HG03520 (cell line): Measurements from ENCODE around the gene FMNL1.
A peak's percentile ranks its signal among the peaks of the same experiment; 100 is the strongest.
"Not testable (repeated sequence)": the region's sequence is repeated elsewhere in the genome, so short reads cannot be mapped to it uniquely, and the experiment has no call there.

Experiments used
- ATAC-seq: cut with Tn5 transposase; IDR thresholded peaks from one replicate; pipeline ENCODE4 v1.9.1; 2021; ENCODE audit warnings: mild to moderate bottlenecking, moderate library complexity; ENCODE audit not compliant: unreplicated experiment

FMNL1 gene

GRCh38 chr17:45234641-45235415, 13.1 kb downstream of the FMNL1 start:
- ATAC-seq, result no peak

DNA sequence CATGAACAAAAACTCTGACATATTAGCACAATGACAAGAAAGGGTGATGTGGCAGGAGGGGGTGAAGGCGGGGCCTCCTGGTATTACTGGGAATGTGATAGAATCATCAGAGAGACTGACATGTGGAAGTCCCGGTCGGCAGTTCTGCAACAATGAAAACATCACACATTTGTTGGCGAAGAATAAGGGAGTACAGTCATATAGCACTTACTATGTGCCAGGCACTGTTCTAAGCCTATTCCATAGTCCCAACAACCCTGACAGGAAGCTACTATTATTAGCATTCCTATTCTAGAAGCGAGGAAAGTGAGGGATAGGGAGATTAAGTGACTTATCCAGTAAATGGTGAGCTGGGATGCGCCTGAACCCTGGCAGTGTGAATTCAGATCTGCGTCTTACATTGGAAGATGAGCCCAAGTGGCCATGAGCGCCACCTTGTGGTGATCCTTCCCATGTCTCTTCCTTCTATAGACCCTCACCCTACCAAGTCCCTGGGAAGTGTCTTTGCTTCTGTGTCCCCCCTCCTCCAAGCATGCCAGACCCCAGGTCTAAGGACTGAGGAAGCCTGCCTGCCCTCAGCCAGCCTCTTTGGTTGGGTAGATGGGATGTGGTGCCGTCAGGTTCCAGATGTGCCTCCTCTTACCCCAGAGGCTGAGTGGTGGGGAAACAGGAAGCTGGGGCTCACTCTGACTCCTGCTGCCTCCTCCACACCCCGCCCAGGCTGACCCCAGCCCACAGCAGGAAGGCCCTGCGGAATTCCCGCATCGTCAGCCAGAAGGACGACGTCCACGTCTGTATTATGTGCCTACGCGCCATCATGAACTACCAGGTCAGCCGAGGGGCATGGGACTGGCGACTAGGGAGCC, 14.0 kb downstream of the FMNL1 start:
- no peak for ATAC-seq

- no peak for ATAC-seq
These were observed 14.6 kb downstream of the FMNL1 start for GRCh38 chr17:45236282-45236606.

DNA sequence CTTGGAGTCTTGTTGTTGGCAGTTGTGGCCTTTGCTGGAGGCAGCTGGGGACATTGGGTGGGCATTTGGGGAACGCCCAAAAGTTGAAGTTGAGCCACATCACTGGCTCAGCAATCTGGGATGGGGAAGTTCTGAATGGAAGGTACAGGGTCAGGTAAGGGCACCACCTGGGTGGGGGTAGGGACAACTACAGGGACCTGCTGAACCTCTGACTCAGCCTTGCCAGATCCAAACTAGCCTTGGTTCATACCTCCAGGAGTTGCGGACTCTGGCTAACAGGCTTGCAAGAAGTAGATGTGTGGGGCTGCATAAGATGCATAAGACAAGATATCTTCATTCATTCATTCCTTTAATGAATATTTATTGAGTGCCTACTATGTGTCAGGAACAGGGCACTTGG, 16.0 kb downstream of the FMNL1 start:
- no peak for ATAC-seq

DNA sequence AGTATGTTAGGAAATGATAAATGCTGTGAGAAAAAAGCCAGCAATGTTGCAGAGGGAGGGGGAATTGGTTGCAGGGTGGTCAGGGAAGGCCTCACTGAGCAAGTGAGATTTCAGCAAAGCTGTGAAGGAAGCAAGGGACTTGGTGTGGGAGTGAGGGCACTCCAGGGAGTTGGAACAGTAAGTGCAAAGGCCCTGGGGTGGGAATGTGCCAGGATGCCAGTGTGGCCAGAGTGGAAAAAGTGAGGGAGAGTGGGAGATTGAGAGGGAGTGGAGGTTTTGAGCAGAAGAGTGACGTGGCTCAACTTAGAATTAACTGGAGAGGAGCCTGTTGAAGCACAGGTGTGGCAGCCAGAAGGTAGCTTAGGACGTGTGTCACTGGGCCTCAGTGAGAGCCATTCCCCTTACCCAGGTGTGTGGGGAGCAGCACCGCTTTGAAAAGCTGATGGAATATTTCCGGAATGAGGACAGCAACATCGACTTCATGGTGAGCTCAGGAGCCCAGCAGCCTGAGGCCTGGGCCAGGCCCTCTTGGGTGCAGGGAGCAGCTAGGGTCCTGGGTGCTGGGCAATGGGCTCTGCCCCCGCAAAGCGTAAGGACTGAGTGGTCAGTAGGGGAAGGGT, 16.6 kb downstream of the FMNL1 start:
- no peak for ATAC-seq

DNA sequence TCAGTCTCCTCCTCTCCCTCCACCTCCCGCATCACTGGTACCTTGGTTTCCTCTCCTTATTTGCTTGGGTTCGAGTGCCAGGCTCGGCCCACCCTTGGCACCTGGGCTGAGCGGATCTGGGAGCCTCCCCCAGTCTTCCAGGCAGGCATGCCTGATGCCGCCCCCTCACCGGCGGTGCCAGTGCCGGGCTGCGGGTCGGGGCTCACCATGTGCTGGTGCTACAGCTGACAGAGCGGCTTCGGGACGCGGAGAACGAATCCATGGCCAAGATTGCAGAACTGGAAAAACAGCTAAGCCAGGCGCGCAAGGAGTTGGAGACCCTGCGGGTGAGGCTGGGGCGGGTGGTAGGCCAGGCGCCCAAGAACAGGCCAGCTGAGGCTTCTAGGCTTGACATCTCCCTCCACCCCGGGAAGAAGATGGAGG, 19.2 kb downstream of the FMNL1 start:
- ATAC-seq, result no peak

DNA sequence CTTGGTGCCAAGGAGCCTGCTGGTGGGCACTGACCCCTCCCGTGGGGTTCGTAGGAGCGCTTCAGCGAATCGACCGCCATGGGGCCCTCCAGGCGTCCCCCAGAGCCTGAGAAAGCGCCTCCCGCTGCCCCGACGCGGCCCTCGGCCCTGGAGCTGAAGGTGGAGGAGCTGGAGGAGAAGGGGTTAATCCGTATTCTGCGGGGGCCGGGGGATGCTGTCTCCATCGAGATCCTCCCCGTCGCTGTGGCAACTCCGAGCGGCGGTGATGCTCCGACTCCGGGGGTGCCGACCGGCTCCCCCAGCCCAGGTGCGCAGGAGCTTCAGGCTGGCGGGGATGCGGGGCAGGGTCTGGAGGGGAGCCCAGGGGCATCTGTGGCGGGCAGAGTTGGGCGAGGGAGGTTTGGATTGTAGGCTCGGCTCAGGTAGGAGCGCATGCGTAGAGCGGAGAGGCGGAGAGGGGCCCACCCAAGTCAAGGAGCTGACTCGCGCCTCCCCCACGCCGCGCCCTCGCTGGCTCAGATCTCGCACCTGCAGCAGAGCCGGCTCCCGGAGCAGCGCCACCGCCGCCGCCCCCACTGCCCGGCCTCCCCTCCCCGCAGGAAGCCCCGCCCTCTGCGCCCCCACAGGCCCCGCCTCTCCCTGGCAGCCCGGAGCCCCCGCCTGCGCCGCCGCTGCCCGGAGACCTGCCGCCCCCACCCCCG, 19.8 kb downstream of the FMNL1 start:
- ATAC-seq, result no peak

- ATAC-seq, result no peak
These were observed 20.3 kb downstream of the FMNL1 start for GRCh38 chr17:45242029-45242414.

DNA sequence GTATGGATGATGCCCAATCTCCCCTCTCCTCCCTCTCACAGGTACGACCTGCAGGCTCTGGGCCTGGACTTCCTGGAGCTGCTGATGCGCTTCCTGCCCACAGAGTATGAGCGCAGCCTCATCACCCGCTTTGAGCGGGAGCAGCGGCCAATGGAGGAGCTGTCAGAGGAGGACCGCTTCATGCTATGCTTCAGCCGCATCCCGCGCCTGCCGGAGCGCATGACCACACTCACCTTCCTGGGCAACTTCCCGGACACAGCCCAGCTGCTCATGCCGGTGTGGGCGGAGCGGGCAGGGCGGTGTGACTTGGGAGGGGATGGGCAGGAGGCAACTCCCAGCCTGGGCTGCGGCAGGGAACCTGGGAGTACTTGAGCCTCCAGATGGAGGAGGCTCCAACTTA, 22.1 kb downstream of the FMNL1 start:
- ATAC-seq, result no peak

- ATAC-seq, result no peak
These were observed 23.3 kb downstream of the FMNL1 start for GRCh38 chr17:45244725-45245656.

DNA sequence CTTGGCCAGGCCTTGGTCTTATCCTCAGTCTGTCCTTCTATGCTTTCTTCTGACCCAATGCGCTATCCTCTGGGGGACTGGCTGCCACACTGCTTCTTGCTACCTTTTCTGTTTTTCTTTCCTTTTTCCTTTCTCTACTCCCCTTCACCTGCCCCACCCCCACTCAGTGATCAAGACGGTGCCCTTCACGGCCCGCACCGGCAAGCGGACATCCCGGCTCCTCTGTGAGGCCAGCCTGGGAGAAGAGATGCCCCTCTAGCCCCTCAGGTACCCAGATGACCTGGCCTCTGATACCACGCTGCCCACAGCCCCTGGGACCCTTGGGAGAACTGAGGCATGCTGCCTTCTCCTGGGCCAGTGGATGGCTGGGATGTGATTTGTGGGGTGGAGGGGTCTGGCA, 24.7 kb downstream of the FMNL1 start:
- ATAC-seq, result no peak

GRCh38 chr17:45246861-45247428, 25.3 kb downstream of the FMNL1 start:
- no peak for ATAC-seq

- ATAC-seq, result peak; percentile 63
These were observed 25.9 kb downstream of the FMNL1 start for GRCh38 chr17:45247429-45248131.

- peak; percentile 45 for ATAC-seq
These were observed 26.7 kb downstream of the FMNL1 start for GRCh38 chr17:45248132-45248957.

- no peak for ATAC-seq
These were observed 30.2 kb downstream of the FMNL1 start for GRCh38 chr17:45251931-45252330.

DNA sequence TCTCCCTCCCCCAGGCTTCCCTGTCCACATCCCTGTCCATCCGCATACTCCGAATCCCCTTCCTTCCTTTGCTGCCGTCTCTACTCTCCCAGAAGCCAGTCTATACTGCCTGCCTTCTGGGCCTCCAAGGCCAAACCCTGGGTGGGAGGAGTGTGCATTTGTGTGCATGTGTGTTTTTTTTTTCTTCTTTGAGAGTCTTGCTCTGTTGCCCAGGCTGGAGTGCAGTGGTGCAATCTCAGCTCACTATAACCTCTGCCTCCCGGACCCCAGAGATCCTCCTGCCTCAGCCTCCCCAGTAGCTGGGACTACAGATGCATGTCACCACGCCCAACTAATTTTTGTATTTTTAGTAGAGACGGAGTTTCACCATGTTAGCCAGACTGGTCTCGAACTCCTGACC, 31.6 kb downstream of the FMNL1 start:
- ATAC-seq, result not testable (repeated sequence)

- no peak for ATAC-seq
These were observed 32.2 kb downstream of the FMNL1 start for GRCh38 chr17:45253879-45254278.

DNA sequence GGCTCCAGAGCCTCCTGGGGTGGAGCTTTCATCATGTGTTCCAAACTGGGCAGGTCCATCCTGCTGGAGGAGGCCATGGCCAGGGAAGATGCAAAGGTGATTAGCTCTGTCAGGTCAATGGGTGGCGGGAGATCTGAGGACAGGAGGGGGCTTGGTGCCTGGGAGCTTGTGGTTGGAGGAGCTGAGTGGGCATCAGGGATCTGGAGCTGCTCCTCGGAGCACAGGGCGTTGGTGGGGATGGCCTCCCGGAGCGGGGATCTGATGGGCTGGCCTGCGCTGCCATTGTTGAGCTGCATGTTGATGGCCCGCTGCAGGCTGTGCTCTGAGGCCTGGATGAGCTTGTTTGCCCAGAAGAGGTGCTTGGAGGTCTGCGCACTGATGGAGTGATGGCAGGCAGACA, 33.7 kb downstream of the FMNL1 start:
- ATAC-seq, result no peak
